PC-9 (cell line): Measurements from ENCODE around the gene SYTL5.

Experiments
- EZH2 ChIP-seq: fragments of 200-600 bp; sonication (generic); IDR thresholded peaks from 2 replicates; pipeline ENCODE4 v1.8.0; 2017; ENCODE audit warnings: antibody characterized with exemption, low read depth
- TF ChIP-seq, protein P1 (sequence below): fragments of 200-600 bp; sonication (generic); conservative IDR thresholded peaks from 2 replicates; pipeline ENCODE4 v1.6.1; 2017; ENCODE audit warnings: mixed run types, antibody characterized with exemption, mild to moderate bottlenecking, moderate library complexity

DNA sequence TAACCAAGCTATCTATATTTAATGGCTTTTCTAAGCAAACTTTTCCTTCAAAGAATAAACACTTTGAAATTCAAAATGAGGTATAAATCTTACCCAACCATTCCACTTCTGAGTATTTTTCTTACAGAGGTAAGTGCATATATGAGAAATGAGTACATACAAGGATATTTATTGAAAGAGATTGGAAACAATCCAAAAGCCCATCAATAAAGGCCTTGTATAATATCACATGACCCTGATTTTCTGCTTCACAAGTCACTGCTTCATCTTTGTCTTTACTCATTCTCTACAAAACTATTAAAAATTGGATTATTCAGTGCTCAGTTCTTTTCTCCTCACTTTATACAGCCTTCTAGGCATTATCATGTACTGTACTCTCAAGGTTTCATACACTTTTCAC is 123.0 kb downstream of the SYTL5 start:
- TF ChIP-seq, protein P1, sequence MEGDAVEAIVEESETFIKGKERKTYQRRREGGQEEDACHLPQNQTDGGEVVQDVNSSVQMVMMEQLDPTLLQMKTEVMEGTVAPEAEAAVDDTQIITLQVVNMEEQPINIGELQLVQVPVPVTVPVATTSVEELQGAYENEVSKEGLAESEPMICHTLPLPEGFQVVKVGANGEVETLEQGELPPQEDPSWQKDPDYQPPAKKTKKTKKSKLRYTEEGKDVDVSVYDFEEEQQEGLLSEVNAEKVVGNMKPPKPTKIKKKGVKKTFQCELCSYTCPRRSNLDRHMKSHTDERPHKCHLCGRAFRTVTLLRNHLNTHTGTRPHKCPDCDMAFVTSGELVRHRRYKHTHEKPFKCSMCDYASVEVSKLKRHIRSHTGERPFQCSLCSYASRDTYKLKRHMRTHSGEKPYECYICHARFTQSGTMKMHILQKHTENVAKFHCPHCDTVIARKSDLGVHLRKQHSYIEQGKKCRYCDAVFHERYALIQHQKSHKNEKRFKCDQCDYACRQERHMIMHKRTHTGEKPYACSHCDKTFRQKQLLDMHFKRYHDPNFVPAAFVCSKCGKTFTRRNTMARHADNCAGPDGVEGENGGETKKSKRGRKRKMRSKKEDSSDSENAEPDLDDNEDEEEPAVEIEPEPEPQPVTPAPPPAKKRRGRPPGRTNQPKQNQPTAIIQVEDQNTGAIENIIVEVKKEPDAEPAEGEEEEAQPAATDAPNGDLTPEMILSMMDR: no peak
- no peak for TF ChIP-seq EZH2
